Neural progenitor cell (in vitro differentiated cells): ENCODE measurements around the gene ZFYVE21.

Experiments
- CTCF ChIP-seq: fragments of 200-600 bp; sonication (generic); IDR thresholded peaks from 2 replicates; pipeline ENCODE4 v1.5.1; 2017; ENCODE audit warnings: antibody characterized with exemption, mild to moderate bottlenecking
- EZH2phosphoT487 ChIP-seq: fragments of 200-600 bp; sonication (generic); IDR thresholded peaks from 2 replicates; pipeline ENCODE4 v1.6.1; 2017; ENCODE audit warnings: antibody characterized with exemption

GRCh38 chr14:103669370-103669769 is 46.2 kb upstream of the ZFYVE21 start:
- TF ChIP-seq CTCF (no peak), EZH2phosphoT487 (no peak)
